ENCODE measurements around the gene C17orf58.
A peak's percentile ranks its signal among the peaks of the same experiment; 100 is the strongest.
"Not testable (repeated sequence)": the region's sequence is repeated elsewhere in the genome, so short reads cannot be mapped to it uniquely, and the experiment has no call there.

The C17orf58 gene

DNA sequence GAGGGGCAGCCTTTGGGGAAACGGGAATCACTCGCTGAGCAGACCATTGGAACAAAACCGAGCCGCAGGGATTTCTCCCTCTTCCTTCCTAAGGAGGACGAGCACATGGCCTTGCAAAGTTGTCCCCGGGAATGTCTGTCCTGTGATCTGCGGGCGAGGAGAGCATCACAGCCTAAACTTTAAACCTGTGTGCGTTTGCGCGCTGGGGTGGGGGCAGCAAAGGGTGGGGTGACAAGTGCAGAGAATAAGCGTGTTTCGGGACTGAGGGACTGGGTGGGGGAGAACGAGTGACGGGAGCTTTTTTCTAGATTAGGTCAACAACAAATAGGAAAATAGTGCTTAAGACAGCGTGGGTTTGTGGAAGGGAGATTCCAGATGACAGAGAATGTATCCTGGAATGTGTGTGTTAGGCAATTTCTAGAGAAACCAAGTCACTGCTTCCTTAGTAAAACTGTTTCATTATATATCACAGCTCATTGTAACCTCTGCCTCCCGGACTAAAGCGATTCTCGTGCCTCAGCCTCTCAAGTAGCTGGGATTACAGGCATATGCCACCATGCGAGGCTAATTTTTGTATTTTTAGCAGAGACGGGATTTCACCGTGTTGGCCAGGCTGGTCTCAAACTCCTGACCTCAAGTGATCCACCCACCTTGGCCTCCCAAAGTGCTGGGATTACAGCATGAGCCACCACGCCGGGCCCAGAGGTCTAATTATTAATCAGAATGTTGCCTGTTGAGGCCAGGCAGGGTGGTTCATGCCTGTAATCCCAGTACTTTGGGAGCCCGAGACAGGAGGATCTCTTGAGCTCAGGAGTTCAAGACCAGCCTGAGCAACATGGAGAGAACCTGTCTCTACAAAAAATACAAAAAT is at the start of gene C17orf58:
C17orf58 (minus strand) TSS at position 169 of the 871 bp plus-strand sequence. CDS start 271 bp downstream, outside the sequence.
- DNase-seq (ENCODE audit: low spot score), result peak; percentile 34

GRCh38 chr17:68036304-68037147 is 40.3 kb upstream of the C17orf58 start:
- DNase-seq (ENCODE audit: low spot score), result no peak

DNA sequence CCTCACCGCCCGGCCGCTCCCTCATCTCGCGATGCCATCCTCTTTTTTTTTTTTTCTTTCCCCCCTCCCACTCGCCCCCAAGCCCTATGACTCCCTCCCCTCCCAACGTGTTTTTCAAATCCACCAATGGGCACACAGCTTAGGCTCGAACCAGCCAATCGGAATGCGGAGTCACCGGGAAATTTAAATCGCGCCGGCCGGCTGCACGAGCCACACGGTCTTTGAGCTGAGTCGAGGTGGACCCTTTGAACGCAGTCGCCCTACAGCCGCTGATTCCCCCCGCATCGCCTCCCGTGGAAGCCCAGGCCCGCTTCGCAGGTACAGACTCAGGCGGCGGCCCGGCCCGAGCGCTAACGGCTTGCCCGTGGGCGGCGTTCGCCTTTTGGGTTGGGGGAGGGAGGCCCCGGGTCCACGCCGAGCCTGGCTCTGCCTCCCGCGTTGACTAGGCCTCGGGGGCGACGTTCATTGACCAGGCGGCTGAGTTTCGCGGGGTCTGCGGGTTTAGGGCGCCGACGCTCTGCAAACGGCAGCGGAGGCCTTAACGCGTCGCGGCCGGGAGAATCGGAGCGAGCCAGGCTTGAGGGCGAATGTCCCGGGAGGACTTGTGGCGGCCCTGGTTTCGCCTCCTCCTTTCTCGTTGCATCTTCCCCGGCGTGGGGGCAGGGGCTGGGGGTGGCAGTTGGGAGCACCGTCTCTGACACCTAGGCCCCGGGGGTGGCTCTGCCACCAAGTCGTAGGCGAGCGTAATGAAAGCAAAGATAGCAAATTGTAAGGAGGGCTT is 39.4 kb upstream of the C17orf58 start, which contains the start of gene KPNA2:
KPNA2 (plus strand) TSS at position 213 of the 781 bp plus-strand sequence. CDS start 1,398 bp downstream, outside the sequence.
- peak; percentile 96 for DNase-seq (ENCODE audit: low spot score)

DNA sequence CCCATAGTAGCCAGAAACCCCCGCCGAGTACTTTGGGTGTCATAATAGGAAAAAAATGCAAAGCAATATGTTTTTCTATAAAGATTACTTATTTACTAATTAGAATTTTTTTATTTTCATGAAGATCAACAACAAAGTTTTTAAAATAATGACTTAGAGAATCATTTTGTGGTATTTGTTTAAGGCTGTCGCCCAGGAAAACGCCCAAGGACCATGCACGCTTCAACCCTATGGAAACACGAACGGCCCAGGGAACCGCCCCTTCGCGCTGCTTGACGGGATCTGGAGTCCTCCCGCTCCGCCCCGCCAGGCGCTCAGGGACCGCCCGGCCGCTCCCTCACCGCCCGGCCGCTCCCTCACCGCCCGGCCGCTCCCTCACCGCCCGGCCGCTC is 38.9 kb upstream of the C17orf58 start:
- DNase-seq (ENCODE audit: low spot score), result no peak

DNA sequence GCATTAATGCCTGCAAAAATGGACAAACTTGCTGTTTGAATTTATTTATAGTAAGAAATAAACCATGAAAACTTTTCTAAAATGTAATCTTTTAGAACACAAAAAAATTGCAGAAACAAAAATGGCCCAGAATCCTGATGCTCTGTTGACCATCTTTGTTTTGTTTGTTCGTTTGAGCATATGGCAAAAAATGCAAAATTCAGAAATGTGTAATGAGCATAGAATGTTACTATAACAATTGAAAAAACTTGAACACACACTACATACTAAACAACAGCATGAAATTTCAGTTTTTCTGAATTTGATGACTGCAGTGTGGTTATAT is 38.1 kb upstream of the C17orf58 start:
- DNase-seq (ENCODE audit: low spot score), result no peak

- peak; percentile 29 for DNase-seq (ENCODE audit: low spot score)
Measured at GRCh38 chr17:68033636-68034451, 37.6 kb upstream of the C17orf58 start.

DNA sequence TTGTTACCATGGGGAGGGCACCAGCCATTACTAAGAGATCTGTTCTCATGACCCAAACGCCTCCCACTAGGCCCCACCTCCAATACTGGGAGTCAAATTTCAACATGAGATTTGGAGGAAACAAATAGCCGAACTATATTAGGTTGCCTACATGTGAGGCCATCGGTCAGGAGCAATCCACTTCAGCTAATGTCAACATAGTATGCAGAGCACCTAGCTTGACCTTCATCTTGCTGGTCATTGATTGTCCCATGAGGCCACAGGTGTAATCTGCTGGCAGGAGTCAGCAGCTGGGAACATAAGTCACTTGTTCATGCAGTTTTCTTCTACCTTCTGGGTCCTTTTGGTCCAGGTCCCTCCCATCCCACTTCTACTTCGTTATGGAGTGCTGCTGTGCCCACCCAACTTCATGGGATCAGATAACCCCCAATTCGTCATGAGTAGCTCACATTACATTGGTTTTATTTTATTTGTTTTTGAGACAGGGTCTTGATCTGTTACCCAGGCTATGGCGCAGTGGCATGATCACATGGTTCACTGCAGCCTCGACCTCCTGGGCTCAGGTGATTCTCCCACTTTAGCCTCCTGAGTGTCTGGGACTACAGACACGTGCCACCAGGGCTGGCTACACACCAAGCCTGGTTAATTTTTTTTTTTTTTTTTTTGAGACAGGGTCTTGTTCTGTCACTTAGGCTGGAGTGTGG is 33.4 kb upstream of the C17orf58 start:
- DNase-seq (ENCODE audit: low spot score), result no peak

GRCh38 chr17:68022547-68022946 is 26.3 kb upstream of the C17orf58 start:
- DNase-seq (ENCODE audit: low spot score), result not testable (repeated sequence)

DNA sequence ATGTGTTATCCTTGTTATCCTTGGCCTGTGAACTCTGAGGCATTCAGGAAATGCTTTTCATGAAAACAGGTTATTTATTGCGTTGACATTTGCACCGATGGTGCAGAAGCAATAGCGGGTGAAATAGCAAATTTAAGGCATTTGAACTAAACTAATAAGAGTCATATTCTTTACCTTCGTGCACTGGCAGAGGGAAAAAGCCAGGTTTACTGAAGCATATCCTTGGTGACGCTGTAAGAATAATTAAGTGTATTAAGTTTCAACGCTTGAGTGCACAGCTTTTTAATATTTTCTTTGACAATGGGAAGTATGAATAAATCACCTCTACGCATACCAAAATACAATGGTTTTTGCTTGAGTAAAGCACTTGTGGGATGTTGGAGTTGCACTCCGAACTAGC is 25.7 kb upstream of the C17orf58 start:
- no peak for DNase-seq (ENCODE audit: low spot score)

GRCh38 chr17:68020791-68021190 is 24.5 kb upstream of the C17orf58 start:
- not testable (repeated sequence) for DNase-seq (ENCODE audit: low spot score)

GRCh38 chr17:68020409-68020756 is 24.1 kb upstream of the C17orf58 start:
- no peak for DNase-seq (ENCODE audit: low spot score)

DNA sequence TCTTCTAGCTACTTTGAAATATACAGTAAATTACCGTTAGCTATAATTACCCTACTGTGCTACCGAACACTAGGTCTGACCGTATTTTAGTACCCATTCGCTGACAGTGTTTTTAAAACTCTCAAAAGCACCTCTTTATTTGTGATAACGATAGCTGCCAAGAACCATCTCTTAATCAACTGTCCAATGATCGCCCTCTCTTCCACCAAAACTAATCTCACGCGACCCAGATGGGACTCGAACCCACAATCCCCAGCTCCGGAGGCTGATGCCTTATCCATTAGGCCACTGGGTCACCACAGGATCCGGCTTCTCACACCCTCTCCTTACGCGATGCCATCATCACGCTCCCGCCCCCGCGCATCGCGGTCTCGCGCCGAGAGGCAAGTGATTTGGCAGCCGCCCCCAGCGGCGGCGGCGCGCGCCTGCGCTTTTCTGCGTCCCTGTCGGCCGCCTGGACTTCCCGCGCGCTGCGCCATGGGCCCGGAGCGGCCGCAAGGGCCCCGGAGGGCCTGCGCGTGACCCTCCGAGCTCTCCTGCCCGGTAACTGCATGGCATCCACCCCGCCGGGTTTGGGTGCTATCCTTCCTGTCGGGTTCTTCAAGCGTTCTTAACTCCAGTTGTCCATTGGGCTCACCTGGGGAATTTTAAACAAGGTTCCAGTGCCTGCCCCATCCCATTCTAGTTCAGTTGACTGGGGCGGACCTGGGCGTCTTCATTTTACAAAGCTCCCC is 23.6 kb upstream of the C17orf58 start:
- DNase-seq (ENCODE audit: low spot score), result peak; percentile 96

DNA sequence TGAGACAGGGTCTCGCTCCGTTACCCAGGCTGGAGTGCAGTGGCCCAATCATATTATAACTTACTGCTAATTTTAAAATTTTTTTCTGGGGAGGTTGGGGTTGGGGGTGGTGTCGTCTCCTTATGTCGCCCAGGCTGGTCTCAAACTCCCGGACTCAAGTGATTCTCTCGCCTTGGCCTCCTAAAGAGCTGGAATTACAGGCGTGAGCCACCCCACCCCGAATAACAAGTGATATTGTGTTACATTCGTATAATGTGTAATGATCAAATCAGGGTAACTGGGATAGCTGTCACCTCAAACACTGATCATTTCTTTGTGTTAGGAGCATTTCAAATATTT is 23.0 kb upstream of the C17orf58 start:
- no peak for DNase-seq (ENCODE audit: low spot score)

DNA sequence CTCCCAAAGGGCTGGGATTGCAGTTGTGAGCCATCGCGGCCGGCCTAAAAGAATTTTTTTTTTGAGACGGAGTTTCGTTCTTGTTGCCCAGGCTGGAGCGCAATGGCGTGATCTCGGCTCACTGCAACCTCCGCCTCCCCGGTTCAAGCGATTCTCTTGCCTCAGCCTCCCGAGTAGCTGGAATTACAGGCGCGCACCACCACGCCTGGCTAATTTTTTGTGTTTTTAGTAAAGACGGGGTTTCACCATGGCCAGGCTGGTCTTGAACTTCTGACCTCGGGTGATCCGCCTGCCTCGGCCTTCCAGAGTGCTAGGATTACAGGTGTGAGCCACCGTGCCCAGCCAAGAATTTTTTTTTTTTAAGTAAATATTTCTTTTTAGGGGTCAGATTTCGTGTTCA is 22.2 kb upstream of the C17orf58 start:
- DNase-seq (ENCODE audit: low spot score), result not testable (repeated sequence)

GRCh38 chr17:68016838-68017237 is 20.6 kb upstream of the C17orf58 start:
- no peak for DNase-seq (ENCODE audit: low spot score)

DNA sequence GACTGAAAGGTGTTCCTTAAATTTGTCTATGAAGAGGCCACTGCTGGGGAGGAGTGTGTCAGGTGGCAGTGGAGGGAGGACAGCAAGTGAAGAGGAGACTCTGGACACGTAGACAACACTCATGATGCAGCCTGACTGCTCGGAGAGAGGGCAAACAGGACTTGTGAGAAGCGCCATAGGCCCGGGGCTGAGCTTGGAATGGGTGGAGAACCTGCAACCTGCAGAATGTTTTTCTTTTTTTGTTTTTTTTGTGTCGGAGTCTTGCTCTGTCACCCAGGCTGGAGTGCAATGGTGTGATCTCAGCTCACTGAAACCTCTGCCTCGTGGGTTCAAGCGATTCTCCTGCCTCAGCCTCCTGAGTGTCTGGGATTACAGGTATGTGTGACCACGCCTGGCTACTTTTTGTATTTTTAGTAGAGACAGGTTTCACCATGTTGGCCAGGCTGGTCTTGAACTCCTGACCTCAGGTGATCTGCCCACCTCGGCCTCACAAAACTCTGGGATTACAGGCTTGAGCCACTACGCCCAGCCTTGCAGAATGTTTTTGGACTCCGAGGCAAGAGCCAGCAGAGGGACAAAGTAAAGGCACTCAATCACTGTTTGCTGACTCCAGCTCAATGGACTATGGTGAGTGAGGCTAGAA is 18.9 kb upstream of the C17orf58 start:
- no peak for DNase-seq (ENCODE audit: low spot score)

GRCh38 chr17:68013385-68013784 is 17.1 kb upstream of the C17orf58 start:
- no peak for DNase-seq (ENCODE audit: low spot score)

- DNase-seq (ENCODE audit: low spot score), result peak; percentile 57
Measured at GRCh38 chr17:68011199-68011665, 15.0 kb upstream of the C17orf58 start.

DNA sequence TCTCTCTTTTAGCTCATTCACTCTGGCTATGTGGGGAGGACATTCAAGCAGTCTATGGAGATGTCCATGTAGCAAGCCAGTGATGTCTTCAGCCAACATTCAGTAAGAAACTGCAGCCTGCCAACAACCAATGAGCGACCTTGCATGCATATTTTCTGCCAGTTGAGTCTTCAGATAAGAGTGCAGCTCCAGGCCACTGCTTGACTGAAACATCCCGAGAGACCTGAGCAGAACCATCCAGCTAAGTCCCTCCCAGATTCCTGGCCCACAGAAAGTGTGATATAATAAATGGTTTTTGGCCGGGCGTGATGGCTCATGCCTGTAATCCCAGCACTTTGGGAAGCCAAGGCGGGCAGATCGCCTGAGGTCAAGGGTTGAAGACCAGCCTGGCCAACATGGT is 10.5 kb upstream of the C17orf58 start:
- DNase-seq (ENCODE audit: low spot score), result peak; percentile 6

- DNase-seq (ENCODE audit: low spot score), result no peak
Measured at GRCh38 chr17:68004201-68004600, 7.9 kb upstream of the C17orf58 start.

Measured in GM03348 (cell line).